HepG2 (cell line): ENCODE data around the gene EPB41L2. TPM values are rescaled to one million over a fixed set of nuclear protein-coding genes. Genes with fewer than 3 reads are reported as not detected.

ENCODE experiments used
- EP300 ChIP-seq, 3 experiments: sonication (generic) in 1 of 3; formaldehyde crosslinking in 1 of 3; IDR thresholded peaks; 2 replicates each; pipeline versions ENCODE4 v1.5.1 to v1.6.1; 2011 to 2020; ENCODE audit warnings: low read depth in 2 of 3, low read length in 2 of 3, borderline replicate concordance in 1 of 3, improper control_type of control experiment in 1 of 3, mild to moderate bottlenecking in 1 of 3, missing genetic modification reagents in 1 of 3, moderate library complexity in 1 of 3
- ERF ChIP-seq: IDR thresholded peaks from 2 replicates; pipeline ENCODE4 v1.6.1; 2018; ENCODE audit warnings: missing biosample characterization, missing genetic modification reagents
- FOSL2 ChIP-seq: sonication (generic); formaldehyde crosslinking; IDR thresholded peaks from 2 replicates; pipeline ENCODE4 v1.4.0; 2020; ENCODE audit warnings: missing genetic modification reagents
- FOXC1 ChIP-seq: sonication (generic); formaldehyde crosslinking; IDR thresholded peaks from 2 replicates; pipeline ENCODE4 v1.8.0; 2022; ENCODE audit warnings: mild to moderate bottlenecking, missing genetic modification reagents, borderline replicate concordance
- GLI4 ChIP-seq: sonication (generic); formaldehyde crosslinking; IDR thresholded peaks from 2 replicates; pipeline ENCODE4 v1.5.1; 2020; ENCODE audit warnings: missing genetic modification reagents, mild to moderate bottlenecking, moderate library complexity, borderline replicate concordance
- HDAC1 ChIP-seq: sonication (generic); formaldehyde crosslinking; IDR thresholded peaks from 2 replicates; pipeline ENCODE4 v1.5.1; 2020; ENCODE audit warnings: mild to moderate bottlenecking, missing genetic modification reagents
- KAT8 ChIP-seq: IDR thresholded peaks from 2 replicates; pipeline ENCODE4 v1.6.1; 2016; ENCODE audit warnings: missing genetic modification reagents, missing compliant biosample characterization
- NR2F2 ChIP-seq: IDR thresholded peaks from 2 replicates; pipeline ENCODE4 v1.6.1; 2012; ENCODE audit warnings: low read depth, inconsistent platforms, borderline replicate concordance
- RBAK ChIP-seq: sonication (generic); formaldehyde crosslinking; IDR thresholded peaks from 2 replicates; pipeline ENCODE4 v1.5.1; 2020; ENCODE audit warnings: mild to moderate bottlenecking, missing genetic modification reagents
- SSRP1 ChIP-seq: IDR thresholded peaks from 2 replicates; pipeline ENCODE4 v1.6.1; 2016; ENCODE audit warnings: control low read depth
- TEAD3 ChIP-seq: optimal IDR thresholded peaks from 2 replicates; pipeline ENCODE3; 2016; ENCODE audit warnings: borderline replicate concordance
- ZNF235 ChIP-seq: sonication (generic); formaldehyde crosslinking; IDR thresholded peaks from 2 replicates; pipeline ENCODE4 v1.8.1; 2023; ENCODE audit warnings: mild to moderate bottlenecking, missing genetic modification reagents, borderline replicate concordance
- ZNF30 ChIP-seq: sonication (generic); formaldehyde crosslinking; IDR thresholded peaks from 2 replicates; pipeline ENCODE4 v1.5.0; 2020; ENCODE audit warnings: mild to moderate bottlenecking, missing genetic modification reagents
- ZNF749 ChIP-seq: sonication (generic); formaldehyde crosslinking; IDR thresholded peaks from 2 replicates; pipeline ENCODE4 v1.8.0; 2022; ENCODE audit warnings: mild to moderate bottlenecking, missing genetic modification reagents, moderate library complexity, borderline replicate concordance
- polyA plus RNA-seq, 8 experiments: library from polyadenylated mRNA; depleted of rRNA in 3 of 8; stranded (reverse) in 7 of 8; unstranded in 1 of 8; fragments of >200 nt; fragmentation: Illumina TruSeq in 4 of 8; extraction: Trizol in 4 of 8; gene quantifications; 2 replicates each; pipeline versions ENCODE4 v1.2.1 to v1.2.3, GENCODE V29; 2011 to 2016; ENCODE audit warnings: low read depth in 4 of 8, missing spikeins in 1 of 8, mixed read lengths in 1 of 8; ENCODE audit not compliant: insufficient read depth in 1 of 8
- total RNA-seq, 5 experiments: library from RNA; depleted of rRNA; stranded (reverse); fragments of >200 nt; fragmentation: Illumina TruSeq; extraction: Trizol; gene quantifications; 2 replicates each; pipeline ENCODE4 v1.2.3, GENCODE V29; 2016; ENCODE audit warnings: low read depth in 1 of 5
- TF ChIP-seq, protein P1 (sequence below): sonication (generic); formaldehyde crosslinking; IDR thresholded peaks from 2 replicates; pipeline ENCODE4 v1.5.0; 2020; ENCODE audit warnings: mild to moderate bottlenecking, missing genetic modification reagents, borderline replicate concordance
- TF ChIP-seq, protein P2 (sequence below): sonication (generic); formaldehyde crosslinking; IDR thresholded peaks from 2 replicates; pipeline ENCODE4 v1.4.0; 2020; ENCODE audit warnings: missing genetic modification reagents
- TF ChIP-seq, protein P3 (sequence below): sonication (generic); formaldehyde crosslinking; IDR thresholded peaks from 2 replicates; pipeline ENCODE4 v1.4.0; 2020; ENCODE audit warnings: missing genetic modification reagents
- TF ChIP-seq, protein P4 (sequence below): sonication (generic); formaldehyde crosslinking; IDR thresholded peaks from 2 replicates; pipeline ENCODE4 v1.4.0; 2020; ENCODE audit warnings: missing genetic modification reagents, mild to moderate bottlenecking, borderline replicate concordance

EPB41L2 gene
- total and polyA plus RNA-seq, 2 of the 13 experiments (the other 11 are each of a cell fraction or from before 2014, with no cell fraction given): 41.7 to 56.4 TPM

DNA sequence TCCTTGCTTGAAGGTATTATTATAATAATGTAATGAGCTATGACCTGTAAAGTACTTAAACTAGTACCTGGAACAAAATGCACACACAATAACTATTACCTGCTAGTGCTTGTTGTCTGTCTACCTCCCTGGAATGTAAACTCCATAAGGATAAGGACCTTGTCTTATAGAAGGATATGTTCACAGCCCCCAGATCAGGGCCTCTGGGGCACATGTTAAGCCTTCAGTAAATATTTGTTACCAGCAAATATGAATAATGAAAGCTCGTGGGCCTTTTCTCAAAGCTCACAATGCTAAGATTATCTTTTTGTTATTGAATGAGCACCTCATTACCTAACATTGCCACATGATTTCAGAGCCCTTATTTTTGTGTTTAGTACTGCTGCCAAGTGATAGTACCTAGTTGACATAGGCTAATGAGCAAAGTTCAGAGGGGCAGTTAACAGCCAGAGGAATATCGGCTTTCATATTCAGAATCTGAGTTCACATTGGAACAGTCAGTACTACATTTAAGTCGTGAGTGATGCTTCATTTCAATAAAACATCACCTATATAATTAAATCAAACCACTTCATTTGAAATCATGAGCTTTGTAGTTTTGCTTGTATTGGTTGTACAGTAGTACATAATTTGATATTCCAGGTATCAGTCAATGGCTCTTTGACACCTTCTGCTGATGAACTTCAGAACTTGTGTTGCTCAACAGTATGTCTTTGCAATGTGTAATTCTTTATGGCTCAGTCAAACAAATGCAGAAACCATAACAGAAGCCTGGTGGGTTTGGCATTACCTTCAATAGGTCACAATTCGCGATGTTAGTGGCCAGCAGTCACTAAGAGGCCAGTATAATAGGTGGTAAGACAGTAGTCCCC lies 247.6 kb downstream of the EPB41L2 start (continued):
- TF ChIP-seq, protein P1, sequence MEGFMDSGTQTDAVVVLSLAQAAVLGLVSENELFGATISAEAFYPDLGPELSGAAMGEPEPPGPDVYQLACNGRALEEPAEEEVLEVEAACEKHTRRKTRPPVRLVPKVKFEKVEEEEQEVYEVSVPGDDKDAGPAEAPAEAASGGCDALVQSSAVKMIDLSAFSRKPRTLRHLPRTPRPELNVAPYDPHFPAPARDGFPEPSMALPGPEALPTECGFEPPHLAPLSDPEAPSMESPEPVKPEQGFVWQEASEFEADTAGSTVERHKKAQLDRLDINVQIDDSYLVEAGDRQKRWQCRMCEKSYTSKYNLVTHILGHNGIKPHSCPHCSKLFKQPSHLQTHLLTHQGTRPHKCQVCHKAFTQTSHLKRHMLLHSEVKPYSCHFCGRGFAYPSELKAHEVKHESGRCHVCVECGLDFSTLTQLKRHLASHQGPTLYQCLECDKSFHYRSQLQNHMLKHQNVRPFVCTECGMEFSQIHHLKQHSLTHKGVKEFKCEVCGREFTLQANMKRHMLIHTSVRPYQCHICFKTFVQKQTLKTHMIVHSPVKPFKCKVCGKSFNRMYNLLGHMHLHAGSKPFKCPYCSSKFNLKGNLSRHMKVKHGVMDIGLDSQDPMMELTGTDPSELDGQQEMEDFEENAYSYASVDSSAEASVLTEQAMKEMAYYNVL: peak; percentile 89
- TF ChIP-seq GLI4: 0 out of 2 replicates have a peak, but pooled peaks have one; percentile 53
- TF ChIP-seq HDAC1: peak; percentile 94
- no peak for TF ChIP-seq ZNF30 (CRISPR knock-in tag)
- peak; percentile 39; the same call in 1 of the 2 replicates for TF ChIP-seq ZNF749
- TF ChIP-seq, protein P2, sequence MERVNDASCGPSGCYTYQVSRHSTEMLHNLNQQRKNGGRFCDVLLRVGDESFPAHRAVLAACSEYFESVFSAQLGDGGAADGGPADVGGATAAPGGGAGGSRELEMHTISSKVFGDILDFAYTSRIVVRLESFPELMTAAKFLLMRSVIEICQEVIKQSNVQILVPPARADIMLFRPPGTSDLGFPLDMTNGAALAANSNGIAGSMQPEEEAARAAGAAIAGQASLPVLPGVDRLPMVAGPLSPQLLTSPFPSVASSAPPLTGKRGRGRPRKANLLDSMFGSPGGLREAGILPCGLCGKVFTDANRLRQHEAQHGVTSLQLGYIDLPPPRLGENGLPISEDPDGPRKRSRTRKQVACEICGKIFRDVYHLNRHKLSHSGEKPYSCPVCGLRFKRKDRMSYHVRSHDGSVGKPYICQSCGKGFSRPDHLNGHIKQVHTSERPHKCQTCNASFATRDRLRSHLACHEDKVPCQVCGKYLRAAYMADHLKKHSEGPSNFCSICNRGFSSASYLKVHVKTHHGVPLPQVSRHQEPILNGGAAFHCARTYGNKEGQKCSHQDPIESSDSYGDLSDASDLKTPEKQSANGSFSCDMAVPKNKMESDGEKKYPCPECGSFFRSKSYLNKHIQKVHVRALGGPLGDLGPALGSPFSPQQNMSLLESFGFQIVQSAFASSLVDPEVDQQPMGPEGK: peak; percentile 88
- TF ChIP-seq SSRP1 (CRISPR knock-in tag): 0 out of 2 replicates have a peak, but pooled peaks have one; percentile 73
- no peak for TF ChIP-seq RBAK (CRISPR knock-in tag)
- peak; percentile 62; the same call in 1 of the 2 replicates for TF ChIP-seq KAT8 (CRISPR knock-in tag)
- no peak for TF ChIP-seq FOXC1 (CRISPR knock-in tag)
- peak; percentile 96 for TF ChIP-seq NR2F2
- TF ChIP-seq ZNF235: no peak
- peak; percentile 100 for TF ChIP-seq TEAD3
- TF ChIP-seq ERF: peak; percentile 76; the same call in 1 of the 2 replicates
- TF ChIP-seq, protein P3, sequence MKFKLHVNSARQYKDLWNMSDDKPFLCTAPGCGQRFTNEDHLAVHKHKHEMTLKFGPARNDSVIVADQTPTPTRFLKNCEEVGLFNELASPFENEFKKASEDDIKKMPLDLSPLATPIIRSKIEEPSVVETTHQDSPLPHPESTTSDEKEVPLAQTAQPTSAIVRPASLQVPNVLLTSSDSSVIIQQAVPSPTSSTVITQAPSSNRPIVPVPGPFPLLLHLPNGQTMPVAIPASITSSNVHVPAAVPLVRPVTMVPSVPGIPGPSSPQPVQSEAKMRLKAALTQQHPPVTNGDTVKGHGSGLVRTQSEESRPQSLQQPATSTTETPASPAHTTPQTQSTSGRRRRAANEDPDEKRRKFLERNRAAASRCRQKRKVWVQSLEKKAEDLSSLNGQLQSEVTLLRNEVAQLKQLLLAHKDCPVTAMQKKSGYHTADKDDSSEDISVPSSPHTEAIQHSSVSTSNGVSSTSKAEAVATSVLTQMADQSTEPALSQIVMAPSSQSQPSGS (CRISPR knock-in tag): peak; percentile 79
- TF ChIP-seq EP300 (IDR thresholded peaks at IDR 0.05; ENCODE audit: low read depth in 2 of 2, low read length in 2 of 2): peak; percentile 79 to 98; a peak in 3 of 4 replicates
- peak; percentile 93; the same call in 1 of the 2 replicates for TF ChIP-seq EP300 (CRISPR knock-in tag; IDR thresholded peaks at IDR 0.05; ENCODE audit: borderline replicate concordance)
- TF ChIP-seq FOSL2 (CRISPR knock-in tag): peak; percentile 81
- TF ChIP-seq, protein P4, sequence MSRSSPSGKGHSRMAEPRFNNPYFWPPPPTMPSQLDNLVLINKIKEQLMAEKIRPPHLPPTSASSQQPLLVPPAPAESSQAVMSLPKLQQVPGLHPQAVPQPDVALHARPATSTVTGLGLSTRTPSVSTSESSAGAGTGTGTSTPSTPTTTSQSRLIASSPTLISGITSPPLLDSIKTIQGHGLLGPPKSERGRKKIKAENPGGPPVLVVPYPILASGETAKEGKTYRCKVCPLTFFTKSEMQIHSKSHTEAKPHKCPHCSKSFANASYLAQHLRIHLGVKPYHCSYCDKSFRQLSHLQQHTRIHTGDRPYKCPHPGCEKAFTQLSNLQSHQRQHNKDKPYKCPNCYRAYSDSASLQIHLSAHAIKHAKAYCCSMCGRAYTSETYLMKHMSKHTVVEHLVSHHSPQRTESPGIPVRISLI (CRISPR knock-in tag): peak; percentile 56; the same call in 1 of the 2 replicates
